Measurements from ENCODE around the gene NLRC3. TPM values are rescaled to one million over a fixed set of nuclear protein-coding genes. Genes with fewer than 3 reads are reported as not detected.

Gene NLRC3
- total and polyA plus RNA-seq, 3 experiments from 2014 or later = 20.5 to 49.8 (median 21.3) TPM

DNA sequence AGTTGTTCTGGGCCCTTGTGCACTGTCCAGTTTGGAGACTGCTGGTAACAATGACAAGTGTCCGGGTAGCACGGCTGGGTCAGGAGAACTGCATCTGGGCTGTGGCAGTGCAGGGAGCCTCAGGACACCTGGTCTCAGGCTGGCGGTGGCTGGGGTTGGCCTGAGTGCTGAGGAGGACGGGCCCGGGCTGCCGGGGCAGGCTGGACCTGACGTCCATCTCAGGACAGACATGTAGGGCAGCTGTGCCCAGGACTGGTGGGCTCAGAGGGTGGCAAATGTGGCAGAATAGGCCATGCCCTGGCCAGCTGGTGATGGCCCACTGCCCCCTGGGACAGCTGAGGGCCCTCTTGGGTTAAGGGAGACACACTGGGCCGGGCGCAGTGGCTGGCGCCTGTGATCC, 4.2 kb upstream of the NLRC3 start:
- H3K4me1 ChIP-seq (ENCODE audit: insufficient read depth, low read length) = peaks cover 26% of the 10 kb centered on the region
- ChIA-PET POLR2A (interaction anchor here (0.6 kb wide), 1 partner anchor 39 kb away, joined by 4 read pairs; no protein-coding TSS in a partner anchor), CTCF (no interaction called here)
- H3K36me3 ChIP-seq (ENCODE audit: insufficient read depth, low read length) = no peaks in the 10 kb centered on the region
- DNase-seq = no peak
- H3K36me3 Mint-ChIP-seq = peaks cover 0 to 17% (median 1%) of the 10 kb centered on the region in 3 donors
- H3K4me1 Mint-ChIP-seq = peaks cover 24 to 38% (median 31%) of the 10 kb centered on the region in 3 donors
- no peaks in the 10 kb centered on the region for H3K27me3 ChIP-seq (ENCODE audit: insufficient read depth, low read length, poor library complexity, severe bottlenecking)
- H3K9me3 Mint-ChIP-seq = no peaks in the 10 kb centered on the region
- no peak overlapping the region for H3K4me3 Mint-ChIP-seq
- no peaks in the 10 kb centered on the region for H3K27me3 Mint-ChIP-seq
- no peaks in the 10 kb centered on the region for H3K9me3 ChIP-seq (ENCODE audit: low read length)
- H3K27ac ChIP-seq (ENCODE audit: low read depth, low read length) = no peak overlapping the region
- H3K27ac Mint-ChIP-seq = peak overlapping the region in 2 of 8 donors; percentile 68 to 84
- no peak overlapping the region for H3K4me3 ChIP-seq (ENCODE audit: low read length)

DNA sequence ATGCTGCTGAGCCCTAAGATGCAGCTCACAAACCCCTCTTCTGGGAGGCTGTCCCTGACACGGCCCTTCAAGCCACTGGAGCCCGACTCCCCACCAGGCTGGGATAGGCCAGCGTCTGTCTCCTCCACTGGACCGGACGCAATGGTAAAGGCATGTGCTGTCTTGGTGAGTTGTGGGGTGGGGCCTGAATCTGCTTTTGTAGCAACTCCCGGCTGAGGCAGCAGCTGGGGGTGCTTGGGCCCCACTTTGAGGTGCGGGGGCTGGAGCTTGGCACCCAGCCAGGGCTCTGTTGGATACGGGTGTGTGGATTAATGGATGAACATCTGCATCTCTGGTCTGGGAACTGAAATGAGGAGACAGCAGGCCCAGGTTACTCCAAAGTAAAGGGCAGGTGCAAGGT, 3.5 kb upstream of the NLRC3 start:
- Histone ChIP-seq H3K36me3 (ENCODE audit: insufficient read depth, low read length) (no peaks in the 10 kb centered on the region), H3K27me3 (ENCODE audit: insufficient read depth, low read length, poor library complexity, severe bottlenecking) (no peaks in the 10 kb centered on the region), H3K27ac (ENCODE audit: low read depth, low read length) (no peak overlapping the region), H3K4me3 (ENCODE audit: low read length) (no peak overlapping the region), H3K4me1 (ENCODE audit: insufficient read depth, low read length) (peaks cover 28% of the 10 kb centered on the region), H3K9me3 (ENCODE audit: low read length) (no peaks in the 10 kb centered on the region)
- H3K27ac Mint-ChIP-seq = peak overlapping the region in 6 of 8 donors; percentile 52 to 97 (median 72)
- H3K4me3 Mint-ChIP-seq = no peak overlapping the region
- DNase-seq = no peak
- H3K36me3 Mint-ChIP-seq = peaks cover 0 to 21% (median 1%) of the 10 kb centered on the region in 3 donors
- POLR2A ChIA-PET = no interaction called here
- no peaks in the 10 kb centered on the region for H3K9me3 Mint-ChIP-seq
- CTCF ChIA-PET = no interaction called here
- H3K27me3 Mint-ChIP-seq = no peaks in the 10 kb centered on the region
- peaks cover 23 to 39% (median 29%) of the 10 kb centered on the region in 3 donors for H3K4me1 Mint-ChIP-seq

DNA sequence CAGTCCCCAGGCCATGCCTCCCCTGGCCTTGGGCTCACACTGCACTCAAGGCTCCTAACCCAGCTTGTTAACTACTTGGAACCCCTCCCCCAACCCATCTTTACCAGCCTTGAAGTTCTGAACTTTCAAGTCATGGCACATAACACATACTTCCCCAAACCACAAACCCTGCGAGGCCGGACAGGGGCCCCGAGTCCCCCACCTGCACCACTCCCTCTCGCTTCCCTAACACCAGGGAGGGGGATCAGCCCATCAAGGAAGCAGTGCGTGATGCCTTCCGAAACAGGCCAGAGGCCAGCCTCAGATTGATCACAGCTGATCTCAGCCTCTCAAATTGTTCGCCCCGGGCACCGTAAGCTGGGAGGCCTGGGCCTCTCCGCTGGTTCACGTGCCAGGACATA, 3.0 kb upstream of the NLRC3 start:
- Histone ChIP-seq H3K4me3 (ENCODE audit: low read length) (no peak overlapping the region), H3K4me1 (ENCODE audit: insufficient read depth, low read length) (peaks cover 32% of the 10 kb centered on the region), H3K9me3 (ENCODE audit: low read length) (no peaks in the 10 kb centered on the region), H3K27me3 (ENCODE audit: insufficient read depth, low read length, poor library complexity, severe bottlenecking) (no peaks in the 10 kb centered on the region), H3K27ac (ENCODE audit: low read depth, low read length) (no peak overlapping the region), H3K36me3 (ENCODE audit: insufficient read depth, low read length) (no peaks in the 10 kb centered on the region)
- CTCF ChIA-PET = no interaction called here
- Mint-ChIP-seq H3K4me1 (peaks cover 26 to 43% (median 32%) of the 10 kb centered on the region in 3 donors), H3K27ac (peak overlapping the region; percentile 19 to 97 (median 70)), H3K36me3 (peaks cover 0 to 24% (median 1%) of the 10 kb centered on the region in 3 donors), H3K27me3 (no peaks in the 10 kb centered on the region), H3K4me3 (peak overlapping the region in 1 of 7 donors; percentile 99), H3K9me3 (no peaks in the 10 kb centered on the region)
- POLR2A ChIA-PET = no interaction called here
- no peak for DNase-seq

DNA sequence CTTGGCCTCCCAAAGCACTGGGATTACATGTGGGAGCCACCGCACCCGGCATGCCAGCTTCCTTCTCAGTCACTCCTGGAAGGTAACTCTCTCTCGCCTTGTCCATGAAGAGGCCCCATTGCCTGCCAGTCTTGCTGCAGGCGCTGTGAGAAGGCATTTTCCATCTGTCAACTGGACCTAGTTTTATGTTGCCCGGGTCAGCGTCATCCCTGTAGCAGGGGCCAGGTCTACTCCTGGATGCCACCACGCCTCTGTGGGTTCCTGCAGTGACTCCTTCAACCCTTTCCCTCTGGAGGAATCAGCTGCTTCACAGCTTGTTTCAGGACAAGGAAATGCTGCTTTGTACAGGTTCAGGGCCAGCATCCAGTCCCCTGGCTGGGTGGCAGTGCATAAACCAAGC, 2.6 kb upstream of the NLRC3 start:
- Mint-ChIP-seq H3K36me3 (peaks cover 0 to 27% (median 1%) of the 10 kb centered on the region in 3 donors), H3K4me1 (peaks cover 30 to 48% (median 37%) of the 10 kb centered on the region in 3 donors), H3K4me3 (peak overlapping the region; percentile 52 to 99 (median 98)), H3K27ac (peak overlapping the region; percentile 50 to 99 (median 93)), H3K27me3 (no peaks in the 10 kb centered on the region), H3K9me3 (no peaks in the 10 kb centered on the region)
- Histone ChIP-seq H3K9me3 (ENCODE audit: low read length) (no peaks in the 10 kb centered on the region), H3K4me1 (ENCODE audit: insufficient read depth, low read length) (peaks cover 36% of the 10 kb centered on the region), H3K27ac (ENCODE audit: low read depth, low read length) (no peak overlapping the region), H3K4me3 (ENCODE audit: low read length) (no peak overlapping the region), H3K27me3 (ENCODE audit: insufficient read depth, low read length, poor library complexity, severe bottlenecking) (no peaks in the 10 kb centered on the region), H3K36me3 (ENCODE audit: insufficient read depth, low read length) (no peaks in the 10 kb centered on the region)
- ChIA-PET CTCF (no interaction called here), POLR2A (no interaction called here)
- DNase-seq = no peak

DNA sequence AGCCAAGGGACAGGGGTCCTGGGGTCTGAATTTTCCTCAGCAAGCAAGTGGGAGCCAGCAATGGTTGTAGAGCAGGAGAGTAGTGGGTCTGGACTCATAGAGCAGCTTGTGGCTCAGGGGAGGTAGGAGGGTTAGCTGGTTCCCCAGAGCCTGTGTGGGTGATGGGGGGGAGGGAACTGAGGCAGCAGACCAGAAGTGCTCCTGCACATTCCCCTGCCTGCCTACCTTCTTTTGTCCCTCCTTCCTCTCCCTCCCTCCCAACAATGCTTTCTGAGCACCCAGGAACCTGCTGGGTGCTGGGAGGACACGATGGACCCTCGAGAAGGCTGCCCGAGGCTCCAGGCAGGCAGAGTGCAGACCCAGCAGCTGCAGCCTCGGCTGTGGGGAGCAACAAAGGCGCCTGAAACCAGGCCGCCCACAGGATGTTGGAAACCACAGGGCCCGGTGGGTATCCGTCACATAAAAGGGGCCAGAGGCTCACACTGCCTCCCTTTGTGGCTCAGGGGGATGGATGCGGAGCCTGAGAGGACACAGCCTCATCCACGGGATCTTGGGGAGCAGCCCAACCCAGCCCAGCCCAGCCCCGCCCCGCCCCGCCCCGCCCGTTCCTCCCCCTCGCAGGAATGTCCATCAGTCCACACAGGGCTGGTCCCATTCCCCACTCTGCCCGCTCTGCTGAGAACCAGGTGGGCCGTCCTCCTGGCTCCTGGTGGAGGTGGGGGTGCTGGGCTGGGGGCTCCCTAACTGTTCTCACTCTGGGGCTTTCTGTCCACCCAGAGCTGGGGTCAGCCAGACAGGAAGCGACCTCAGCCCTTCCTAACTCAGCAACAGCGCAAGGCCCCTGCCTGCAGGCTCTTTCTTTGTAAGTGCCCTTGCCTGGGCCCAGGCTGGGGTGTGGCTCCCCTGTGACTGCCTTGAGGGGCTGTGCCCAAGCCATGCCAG, 1.7 kb upstream of the NLRC3 start:
- Histone ChIP-seq H3K36me3 (ENCODE audit: insufficient read depth, low read length) (no peaks in the 10 kb centered on the region), H3K27me3 (ENCODE audit: insufficient read depth, low read length, poor library complexity, severe bottlenecking) (no peaks in the 10 kb centered on the region), H3K4me1 (ENCODE audit: insufficient read depth, low read length) (peaks cover 43% of the 10 kb centered on the region), H3K9me3 (ENCODE audit: low read length) (no peaks in the 10 kb centered on the region), H3K27ac (ENCODE audit: low read depth, low read length) (peak overlapping the region; percentile 63), H3K4me3 (ENCODE audit: low read length) (peak overlapping the region; percentile 98)
- ChIA-PET POLR2A (interaction anchor here (1.0 kb wide), 2 partner anchors 47 to 444 kb away, joined by 3 read pairs; partner anchors contain the start of gene ZNF213), CTCF (no interaction called here)
- Mint-ChIP-seq H3K36me3 (peaks cover 0 to 29% (median 1%) of the 10 kb centered on the region in 3 donors), H3K27me3 (no peaks in the 10 kb centered on the region), H3K27ac (peak overlapping the region; percentile 84 to 99 (median 96)), H3K4me3 (peak overlapping the region; percentile 80 to 99 (median 99)), H3K4me1 (peaks cover 34 to 57% (median 41%) of the 10 kb centered on the region in 3 donors), H3K9me3 (no peaks in the 10 kb centered on the region)
- DNase-seq = peak; percentile 37 to 82 (median 60)

DNA sequence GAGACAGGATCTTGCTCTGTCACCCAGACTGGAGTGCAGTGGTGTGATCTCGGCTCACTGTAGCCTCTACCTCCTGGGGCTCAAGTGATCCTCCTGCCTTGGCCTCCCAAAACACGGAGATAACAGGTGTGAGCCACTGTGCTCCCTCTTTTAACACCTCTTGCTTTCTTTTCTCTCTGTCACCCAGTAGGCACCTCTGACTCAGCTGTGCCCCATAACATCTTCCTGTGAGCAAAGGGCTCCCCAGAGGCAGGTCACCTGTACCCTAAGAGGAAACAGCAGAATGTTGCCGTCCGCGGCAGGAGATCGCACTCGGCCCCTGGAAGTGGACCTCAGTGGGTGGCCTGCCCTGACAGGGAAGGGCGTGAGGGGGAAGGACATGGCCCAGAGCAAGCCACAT, 918 bp upstream of the NLRC3 start:
- POLR2A ChIA-PET = interaction anchor here (0.6 to 1.2 kb wide), 4 partner anchors 34 to 780 kb away, joined by 3 to 4 read pairs (median 3); partner anchors contain the start of genes SLX4 and ZNF213
- peak overlapping the region; percentile 84 to 99 (median 96) for H3K27ac Mint-ChIP-seq
- peak overlapping the region; percentile 98 for H3K4me3 ChIP-seq (ENCODE audit: low read length)

DNA sequence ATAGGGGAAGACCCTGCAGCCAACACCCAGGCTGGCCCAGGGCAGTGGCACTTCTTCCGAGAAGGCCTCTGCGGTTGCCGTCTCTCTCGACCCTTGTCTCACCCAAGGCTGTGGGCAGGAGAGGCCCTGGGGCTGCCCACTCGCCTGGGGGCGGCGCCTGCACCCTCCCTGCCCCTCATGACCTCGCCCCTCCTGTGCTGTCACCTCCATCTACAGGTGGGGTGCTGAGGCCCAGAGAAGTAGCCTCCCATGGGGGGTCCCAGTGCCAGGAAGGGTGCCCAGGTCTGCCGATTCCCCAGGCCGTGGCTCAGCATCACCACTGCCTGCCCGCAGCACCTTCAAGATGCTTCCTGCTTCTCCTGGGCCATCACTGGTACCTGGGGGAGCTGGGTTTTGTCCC, 992 bp downstream of the NLRC3 start:
- Histone ChIP-seq H3K36me3 (ENCODE audit: insufficient read depth, low read length) (no peaks in the 10 kb centered on the region), H3K27ac (ENCODE audit: low read depth, low read length) (peak overlapping the region; percentile 76), H3K27me3 (ENCODE audit: insufficient read depth, low read length, poor library complexity, severe bottlenecking) (no peaks in the 10 kb centered on the region), H3K9me3 (ENCODE audit: low read length) (no peaks in the 10 kb centered on the region), H3K4me1 (ENCODE audit: insufficient read depth, low read length) (peaks cover 47% of the 10 kb centered on the region), H3K4me3 (ENCODE audit: low read length) (peak overlapping the region; percentile 98)
- peaks cover 0 to 2% (median 0%) of the 10 kb centered on the region in 5 donors for H3K9me3 Mint-ChIP-seq
- CTCF ChIA-PET = interaction anchor here (1.4 kb wide), 1 partner anchor 549 kb away, joined by 3 read pairs; no protein-coding TSS in a partner anchor
- peaks cover 50 to 78% (median 55%) of the 10 kb centered on the region in 3 donors for H3K4me1 Mint-ChIP-seq
- DNase-seq = peak in 3 of 5 donors; percentile 23 to 46 (median 27)
- peak overlapping the region; percentile 84 to 99 (median 96) for H3K27ac Mint-ChIP-seq
- H3K27me3 Mint-ChIP-seq = no peaks in the 10 kb centered on the region
- peak overlapping the region; percentile 97 to 100 (median 99) for H3K4me3 Mint-ChIP-seq
- POLR2A ChIA-PET = interaction anchor here (0.6 kb wide), 1 partner anchor 30 kb away, joined by 4 read pairs; no protein-coding TSS in a partner anchor
- H3K36me3 Mint-ChIP-seq = peaks cover 5 to 38% (median 7%) of the 10 kb centered on the region in 3 donors

More for the DNA sequence above, 918 bp upstream of the NLRC3 start:
- no peaks in the 10 kb centered on the region for H3K36me3 ChIP-seq (ENCODE audit: insufficient read depth, low read length)
- H3K27me3 Mint-ChIP-seq = no peaks in the 10 kb centered on the region
- peaks cover 38 to 64% (median 45%) of the 10 kb centered on the region in 3 donors for H3K4me1 Mint-ChIP-seq
- H3K4me1 ChIP-seq (ENCODE audit: insufficient read depth, low read length) = peaks cover 43% of the 10 kb centered on the region
- DNase-seq = peak; percentile 23 to 72 (median 42)
- H3K9me3 ChIP-seq (ENCODE audit: low read length) = no peaks in the 10 kb centered on the region
- peaks cover 0 to 32% (median 3%) of the 10 kb centered on the region in 3 donors for H3K36me3 Mint-ChIP-seq
- no peaks in the 10 kb centered on the region for H3K27me3 ChIP-seq (ENCODE audit: insufficient read depth, low read length, poor library complexity, severe bottlenecking)
- CTCF ChIA-PET = no interaction called here
- no peaks in the 10 kb centered on the region for H3K9me3 Mint-ChIP-seq
- peak overlapping the region; percentile 63 for H3K27ac ChIP-seq (ENCODE audit: low read depth, low read length)
- H3K4me3 Mint-ChIP-seq = peak overlapping the region; percentile 80 to 99 (median 99)

Measured in CD8-positive, alpha-beta memory T cell (primary cell).